MG63 (cell line): ENCODE results near the gene RRP8. TPM values are rescaled to one million over a fixed set of nuclear protein-coding genes. Genes with fewer than 3 reads are reported as not detected.

ENCODE experiments used
- DNase-seq: peaks from one replicate; pipeline ENCODE4 v3.0.0-alpha.2; 2020
- H3K27me3 ChIP-seq: fragments of 250-450 bp; sonication (Bioruptor Pico); 2 replicates; pipeline ENCODE4 v1.5.1; 2020; ENCODE audit warnings: mild to moderate bottlenecking, moderate library complexity
- H3K36me3 ChIP-seq: fragments of 250-450 bp; sonication (Bioruptor Pico); 2 replicates; pipeline ENCODE4 v1.5.1; 2020; ENCODE audit warnings: mild to moderate bottlenecking, moderate library complexity
- H3K4me3 ChIP-seq: fragments of 250-450 bp; sonication (Bioruptor Pico); 2 replicates; pipeline ENCODE4 v1.5.1; 2020; ENCODE audit warnings: mild to moderate bottlenecking, moderate library complexity
- H3K9me3 ChIP-seq: fragments of 250-450 bp; sonication (Bioruptor Pico); 2 replicates; pipeline ENCODE4 v1.5.1; 2020; ENCODE audit warnings: mild to moderate bottlenecking, moderate library complexity
- total RNA-seq: library from RNA; depleted of rRNA; stranded (reverse); fragments of >200 nt; shearing (Covaris generic); gene quantifications from 2 replicates; pipeline ENCODE4 v1.2.3, GENCODE V29; 2014; ENCODE audit warnings: low replicate concordance; rRNA removed

Gene RRP8
- total RNA-seq, 1 experiment from 2014 or later: 32.9 TPM

DNA sequence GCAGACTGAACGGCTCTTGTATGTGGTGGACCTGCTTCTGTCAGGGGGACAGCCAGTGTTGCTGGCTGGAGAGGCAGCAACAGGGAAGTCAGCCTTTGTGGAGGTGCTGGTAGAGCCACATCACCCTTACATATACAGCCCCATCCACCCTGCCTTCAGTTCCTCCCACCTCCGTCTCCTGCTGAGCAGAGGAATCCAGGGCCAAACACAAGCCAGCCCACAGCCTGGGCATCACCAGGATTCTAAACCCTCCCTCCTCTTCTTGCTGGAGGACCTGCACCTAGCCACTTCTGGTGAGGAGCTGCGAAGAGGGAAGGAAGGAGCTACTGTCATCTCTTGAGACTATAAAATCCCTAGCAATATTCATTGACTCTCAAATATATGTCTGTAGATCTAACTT, 54.8 kb downstream of the RRP8 start:
- Histone ChIP-seq H3K27me3 (no peaks in the 10 kb centered on the region), H3K36me3 (no peaks in the 10 kb centered on the region), H3K4me3 (no peak overlapping the region), H3K9me3 (no peaks in the 10 kb centered on the region)
- no peak for DNase-seq

DNA sequence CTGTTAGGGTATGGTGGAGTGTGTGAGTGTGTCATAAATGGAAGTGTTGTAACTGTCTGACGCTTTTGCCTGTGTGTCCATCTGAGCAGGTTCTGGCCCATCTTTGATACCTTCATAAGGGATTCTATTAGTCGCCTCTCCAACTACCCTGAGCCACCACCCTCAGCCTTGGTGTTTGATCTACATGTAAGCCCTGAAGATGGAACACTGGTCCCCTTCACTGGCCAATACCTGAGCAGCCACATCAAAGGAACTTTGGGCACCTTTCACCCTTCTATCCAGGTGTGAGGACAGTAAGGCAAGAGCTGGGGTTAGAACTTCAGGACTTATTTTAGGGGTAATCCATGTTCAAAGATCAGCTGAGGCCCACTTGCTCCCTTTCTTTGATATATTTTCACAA, 55.3 kb downstream of the RRP8 start:
- H3K4me3 ChIP-seq: no peak overlapping the region
- no peak for DNase-seq
- H3K27me3 ChIP-seq: no peaks in the 10 kb centered on the region
- no peaks in the 10 kb centered on the region for H3K36me3 ChIP-seq
- no peaks in the 10 kb centered on the region for H3K9me3 ChIP-seq

DNA sequence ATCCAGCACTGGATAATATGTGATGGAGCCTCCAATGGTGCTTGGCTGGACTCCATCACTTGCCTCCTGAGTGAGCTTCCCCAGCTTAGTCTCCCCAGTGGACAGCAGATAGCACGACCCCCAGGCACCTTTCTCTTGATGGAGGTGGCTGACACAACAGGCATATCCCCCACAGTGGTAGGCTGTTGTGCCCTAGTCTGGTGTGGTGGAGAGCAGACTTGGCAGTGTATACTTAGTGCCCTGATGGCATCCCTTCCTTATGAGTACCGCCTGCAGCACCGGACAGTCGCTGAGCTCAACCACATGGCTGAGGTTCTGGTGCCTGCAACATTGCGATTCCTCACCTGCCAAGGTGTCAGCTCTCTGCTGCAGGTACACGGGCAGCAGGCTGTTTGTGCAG, 56.2 kb downstream of the RRP8 start:
- Histone ChIP-seq H3K36me3 (no peaks in the 10 kb centered on the region), H3K4me3 (no peak overlapping the region), H3K9me3 (no peaks in the 10 kb centered on the region), H3K27me3 (no peaks in the 10 kb centered on the region)
- DNase-seq: no peak

GRCh38 chr11:6546735-6547134, 56.7 kb downstream of the RRP8 start:
- no peak for DNase-seq
- Histone ChIP-seq H3K4me3 (no peak overlapping the region), H3K27me3 (no peaks in the 10 kb centered on the region), H3K9me3 (no peaks in the 10 kb centered on the region), H3K36me3 (no peaks in the 10 kb centered on the region)

DNA sequence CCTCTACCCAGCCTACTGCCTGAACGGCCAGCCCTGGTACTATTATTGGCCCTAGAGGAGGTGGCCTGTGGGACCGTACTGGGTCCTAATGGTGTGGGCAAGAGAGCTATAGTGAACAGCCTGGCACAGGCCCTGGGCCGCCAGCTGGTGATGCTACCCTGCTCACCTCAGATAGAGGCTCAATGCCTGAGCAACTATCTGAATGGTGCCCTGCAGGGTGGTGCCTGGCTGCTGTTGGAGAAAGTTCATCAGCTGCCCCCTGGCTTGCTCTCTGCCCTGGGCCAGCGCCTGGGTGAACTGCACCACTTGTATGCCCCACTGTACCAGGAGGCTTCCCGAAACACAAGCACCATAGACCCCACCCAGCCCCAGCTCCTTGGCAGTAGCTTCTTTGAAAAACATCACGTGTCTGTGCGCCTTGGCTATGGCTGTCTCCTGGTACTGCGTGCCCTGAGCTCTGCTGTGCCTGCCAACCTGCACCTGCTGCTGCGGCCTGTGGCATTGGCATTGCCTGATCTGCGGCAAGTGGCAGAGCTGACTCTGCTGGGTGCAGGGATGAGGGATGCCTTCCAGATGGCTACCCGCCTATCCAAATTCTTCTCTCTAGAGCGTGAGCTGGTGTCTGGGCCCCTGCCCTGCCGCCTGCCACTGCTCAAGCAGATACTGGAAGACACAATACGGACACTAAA, 57.4 kb downstream of the RRP8 start:
- Histone ChIP-seq H3K27me3 (no peaks in the 10 kb centered on the region), H3K9me3 (no peaks in the 10 kb centered on the region), H3K36me3 (no peaks in the 10 kb centered on the region), H3K4me3 (no peak overlapping the region)
- no peak for DNase-seq

Other genes starting within 250 kb of the RRP8 start
- 13.1 and 17.7 TPM in 2 replicates for gene SMPD1, start 213.1 kb downstream of the RRP8 start, total RNA-seq
- gene APBB1, start 184.5 kb downstream of the RRP8 start, total RNA-seq: 7.2 and 21.1 TPM in 2 replicates
- gene HPX, start 162.6 kb downstream of the RRP8 start, total RNA-seq: 0.20 TPM in 1 of 2 replicates, not detected in the other
- gene TRIM3, start 129.7 kb downstream of the RRP8 start, total RNA-seq: 12.8 and 19.8 TPM in 2 replicates
- 40.8 and 53.9 TPM in 2 replicates for gene ARFIP2, start 122.3 kb downstream of the RRP8 start, total RNA-seq
- gene TIMM10B, start 122.1 kb downstream of the RRP8 start, total RNA-seq: 28.5 and 34.4 TPM in 2 replicates
- 5.1 and 9.1 TPM in 2 replicates for gene DNHD1, start 106.3 kb downstream of the RRP8 start, total RNA-seq
- 92.9 and 136 TPM in 2 replicates for gene ILK, start 158 bp upstream of the RRP8 start, total RNA-seq
- 59.5 and 111 TPM in 2 replicates for gene TAF10, start 8.6 kb upstream of the RRP8 start, total RNA-seq
- 2.5 and 15.2 TPM in 2 replicates for gene TPP1, start 15.8 kb upstream of the RRP8 start, total RNA-seq
- gene DCHS1, start 52.2 kb upstream of the RRP8 start, total RNA-seq: 4.3 and 5.4 TPM in 2 replicates
- 77.2 and 1,705 TPM in 2 replicates for gene MRPL17, start 79.7 kb upstream of the RRP8 start, total RNA-seq
- 0.33 TPM in 1 of 2 replicates, not detected in the other for gene OR2AG2, start 168.4 kb upstream of the RRP8 start, total RNA-seq
- not detected in 2 replicates for gene OR2AG1, start 179.4 kb upstream of the RRP8 start, total RNA-seq
- not detected in 2 replicates for gene OR6A2, start 196.1 kb upstream of the RRP8 start, total RNA-seq
- gene OR10A5, start 242.1 kb upstream of the RRP8 start, total RNA-seq: not detected in 2 replicates